Aorta (tissue), 5 donors: ENCODE results near the gene SELENOI. TPM values are rescaled to one million over a fixed set of nuclear protein-coding genes. Genes with fewer than 3 reads are reported as not detected.

Experiments
- ATAC-seq: fragments of 200-7000 bp; cut with Tn5 transposase; one replicate; pipeline ENCODE4 v1.9.1; 2022; ENCODE audit warnings: moderate library complexity; ENCODE audit not compliant: low FRiP score
- DNase-seq, 2 donors: peaks; one replicate each; pipeline ENCODE4 v3.0.0-alpha.2; 2020
- H3K27ac ChIP-seq, 2 donors: one replicate each; pipeline ENCODE4 v1.5.1; 2013; ENCODE audit warnings: low read length in 2 of 2, mild to moderate bottlenecking in 2 of 2, moderate library complexity in 2 of 2, control low read depth in 1 of 2, inconsistent platforms in 1 of 2, low read depth in 1 of 2
- H3K27me3 ChIP-seq, 2 donors: one replicate each; pipeline ENCODE4 v1.6.1; 2013; ENCODE audit warnings: control low read depth in 1 of 2, low read length in 1 of 2, mild to moderate bottlenecking in 1 of 2, moderate library complexity in 1 of 2; ENCODE audit not compliant: insufficient read depth in 2 of 2, control insufficient read depth in 1 of 2
- H3K36me3 ChIP-seq, 2 donors: one replicate each; pipeline ENCODE4 v1.6.1; 2013; ENCODE audit warnings: control low read depth in 1 of 2, low read length in 1 of 2, mild to moderate bottlenecking in 1 of 2; ENCODE audit not compliant: insufficient read depth in 2 of 2, control insufficient read depth in 1 of 2
- H3K4me1 ChIP-seq, 2 donors: one replicate each; pipeline ENCODE4 v1.6.1; 2013; ENCODE audit warnings: low read length in 2 of 2, control low read depth in 1 of 2, mild to moderate bottlenecking in 1 of 2, moderate library complexity in 1 of 2; ENCODE audit not compliant: insufficient read depth in 2 of 2, control insufficient read depth in 1 of 2
- H3K4me3 ChIP-seq, 2 donors: one replicate each; pipeline ENCODE4 v1.5.1; 2013; ENCODE audit warnings: low read length in 2 of 2, control low read depth in 1 of 2, mild to moderate bottlenecking in 1 of 2
- H3K9me3 ChIP-seq: one replicate; pipeline ENCODE4 v1.6.1; 2013; ENCODE audit warnings: mild to moderate bottlenecking, low read length; ENCODE audit not compliant: control insufficient read depth
- whole genome bisulfite sequencing, 2 donors: extraction: QIAGEN DNeasy Blood & Tissue Kit; methylation state at CpG; one replicate each; pipeline ENCODE4 v1.1.7; 2013; 5-methylcytosine and 5-hydroxymethylcytosine counted together
- intact Hi-C, 2 donors: fragments of 100-400 bp; cut with DNase I; formaldehyde crosslinking; loops; one replicate each; pipeline versions ENCODE4 v1.14.2 to v1.15.0; 2022
- polyA plus RNA-seq, 2 donors: library from polyadenylated mRNA; stranded (reverse); fragments of 200-250 nt; gene quantifications; one replicate each; pipeline ENCODE4 v1.2.3, GENCODE V29; 2013
- total RNA-seq, 2 donors: library from RNA; stranded (reverse); fragmentation: NEBNext Ultra II Directional; extraction: Animal tissue kit (Norgen Biotek cat#: 25700); gene quantifications; one replicate each; pipeline ENCODE4 v1.2.1, GENCODE V29; 2021
- donor health status: healthy with polysubstance abuse.
- donor health status: Bipolar disorder and iron deficiency.
- donor health status: DM: no; HTN: no; CAD: no.
- donor health status: DM: no; HTN: no; CAD: no.
- donor health status: DM: yes; HTN: yes; CAD: no.

The SELENOI gene
- total and polyA plus RNA-seq, 4 donors: 1.4 to 15.8 (median 7.5) TPM

DNA sequence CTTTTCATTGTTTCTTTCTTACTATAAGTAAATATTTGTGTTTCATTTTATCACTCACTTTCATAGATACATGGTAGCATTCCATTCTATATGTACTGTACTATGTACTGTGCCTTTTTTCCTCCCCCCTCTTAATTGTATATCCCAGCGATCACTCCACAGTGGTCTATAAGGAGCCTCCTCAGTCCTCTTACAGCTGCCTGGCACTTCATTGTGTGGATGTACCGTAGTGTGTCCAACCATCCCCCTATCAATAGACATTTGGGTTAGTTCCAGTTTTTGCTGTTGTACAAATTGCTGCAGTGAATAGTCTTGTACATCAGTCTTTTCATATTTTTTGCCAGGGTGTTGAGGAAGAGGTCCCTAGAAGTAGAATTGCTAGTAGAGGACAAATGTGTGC, 34.3 kb downstream of the SELENOI start:
- no peak overlapping the region for H3K4me3 ChIP-seq
- no peak for ATAC-seq
- no peaks in the 10 kb centered on the region for H3K4me1 ChIP-seq
- no peak for DNase-seq
- no peak overlapping the region for H3K27ac ChIP-seq
- intact Hi-C loops: no loop called here
- H3K27me3 ChIP-seq: no peaks in the 10 kb centered on the region
- 93 to 99% methylated on average over 2 of the region's 2 CpGs for WGBS, 2 donors
- no peaks in the 10 kb centered on the region for H3K9me3 ChIP-seq
- H3K36me3 ChIP-seq: no peaks in the 10 kb centered on the region

GRCh38 chr2:26382564-26382963, 36.6 kb downstream of the SELENOI start:
- Histone ChIP-seq H3K4me3 (no peak overlapping the region), H3K36me3 (no peaks in the 10 kb centered on the region), H3K9me3 (no peaks in the 10 kb centered on the region), H3K4me1 (no peaks in the 10 kb centered on the region), H3K27me3 (no peaks in the 10 kb centered on the region), H3K27ac (no peak overlapping the region)
- no peak for ATAC-seq
- DNase-seq: no peak
- intact Hi-C loops: no loop called here
- WGBS, 2 donors: 92 to 98% methylated on average over 3 of the region's 3 CpGs

GRCh38 chr2:26384183-26384582, 38.2 kb downstream of the SELENOI start:
- Histone ChIP-seq H3K4me3 (no peak overlapping the region), H3K27me3 (no peaks in the 10 kb centered on the region), H3K27ac (no peak overlapping the region), H3K36me3 (no peaks in the 10 kb centered on the region), H3K4me1 (no peaks in the 10 kb centered on the region), H3K9me3 (no peaks in the 10 kb centered on the region)
- DNase-seq (no peak), ATAC-seq (no peak)
- 74 to 77% methylated on average over 9 of the region's 9 CpGs for WGBS, 2 donors
- intact Hi-C loops: no loop called here

DNA sequence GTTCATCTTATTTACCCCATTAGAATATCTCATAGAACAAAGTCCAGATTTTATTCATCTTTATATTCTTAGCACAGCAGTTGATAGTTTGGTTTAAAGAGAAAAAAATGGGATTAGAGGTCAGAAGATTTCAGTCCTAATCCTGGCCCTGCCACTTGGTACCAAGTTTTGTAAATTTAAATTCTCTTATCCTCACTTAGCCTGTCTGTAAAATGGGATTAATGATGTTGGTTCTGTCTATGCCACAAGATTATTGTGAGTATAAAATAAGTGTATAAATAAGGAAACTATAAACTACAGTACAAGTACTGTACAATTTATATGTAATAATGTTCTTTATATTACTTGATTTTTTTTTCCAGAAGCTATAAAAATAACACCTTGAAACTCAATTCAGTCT, 38.7 kb downstream of the SELENOI start:
- H3K4me1 ChIP-seq: no peaks in the 10 kb centered on the region
- no peaks in the 10 kb centered on the region for H3K36me3 ChIP-seq
- H3K27ac ChIP-seq: no peak overlapping the region
- DNase-seq (no peak), ATAC-seq (no peak)
- intact Hi-C loops: no loop called here
- H3K9me3 ChIP-seq: no peaks in the 10 kb centered on the region
- H3K27me3 ChIP-seq: no peaks in the 10 kb centered on the region
- H3K4me3 ChIP-seq: no peak overlapping the region

DNA sequence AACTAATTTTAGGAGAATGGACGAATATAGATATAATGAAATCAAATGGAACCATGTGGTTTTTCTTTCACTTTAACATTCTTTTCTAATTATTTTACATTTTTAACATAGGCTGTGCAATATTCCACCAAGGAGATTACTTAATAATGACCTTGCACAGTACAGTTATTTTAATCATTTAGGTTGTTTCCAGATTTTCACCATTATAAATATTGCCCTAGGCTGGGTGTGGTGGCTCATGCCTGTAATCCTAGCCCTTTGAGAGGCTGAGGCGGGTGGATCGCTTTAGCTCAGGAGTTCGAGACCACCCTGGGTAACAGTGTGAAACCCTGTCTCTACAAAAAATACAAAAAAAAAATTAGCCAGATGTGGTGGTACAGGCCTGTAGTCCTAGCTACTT, 41.2 kb downstream of the SELENOI start:
- Histone ChIP-seq H3K36me3 (no peaks in the 10 kb centered on the region), H3K27me3 (no peaks in the 10 kb centered on the region), H3K27ac (no peak overlapping the region), H3K9me3 (no peaks in the 10 kb centered on the region), H3K4me3 (no peak overlapping the region), H3K4me1 (no peaks in the 10 kb centered on the region)
- DNase-seq (no peak), ATAC-seq (no peak)
- WGBS, 2 donors: 95 to 98% methylated on average over 4 of the region's 4 CpGs
- intact Hi-C loops: no loop called here

- no peak for DNase-seq
- H3K27ac ChIP-seq: no peak overlapping the region
- H3K27me3 ChIP-seq: no peaks in the 10 kb centered on the region
- no peaks in the 10 kb centered on the region for H3K36me3 ChIP-seq
- H3K9me3 ChIP-seq: no peaks in the 10 kb centered on the region
- no peak for ATAC-seq
- H3K4me1 ChIP-seq: no peaks in the 10 kb centered on the region
- intact Hi-C loops: no loop called here
- WGBS, 2 donors: 5% methylated on average over 4 of the region's 4 CpGs
- no peak overlapping the region for H3K4me3 ChIP-seq
These were observed 48.8 kb downstream of the SELENOI start for GRCh38 chr2:26394694-26395093.

GRCh38 chr2:26395394-26395793, 49.5 kb downstream of the SELENOI start:
- 62 to 68% methylated on average over 4 of the region's 4 CpGs for WGBS, 2 donors
- intact Hi-C loops: no loop called here

DNA sequence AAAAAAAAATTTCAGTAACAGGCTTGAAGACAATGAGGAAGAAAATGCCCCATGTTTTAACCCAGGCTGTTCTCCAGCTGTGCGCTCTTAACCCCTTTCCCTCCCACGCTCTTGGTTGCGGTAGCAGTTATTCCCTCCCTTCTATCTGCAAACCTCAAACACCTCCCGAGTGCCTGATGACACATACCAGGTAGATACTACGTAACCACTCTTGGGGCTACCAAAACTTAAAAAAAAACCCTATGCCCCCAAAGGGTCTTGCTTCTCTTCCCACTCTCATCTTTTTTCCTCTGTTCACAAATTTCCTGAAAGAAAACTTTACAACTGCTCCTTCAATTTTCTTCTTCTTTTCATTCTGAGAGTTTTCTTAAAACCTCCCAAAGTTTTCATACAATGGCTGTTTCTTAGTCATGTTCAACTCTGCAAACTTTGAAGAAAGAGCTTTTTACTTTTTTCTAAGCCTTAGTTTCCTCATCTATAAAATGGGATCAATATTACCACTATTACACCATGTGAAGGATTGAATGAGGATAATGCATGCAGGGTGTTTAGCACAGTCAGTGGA, 50.9 kb downstream of the SELENOI start:
- no peak for DNase-seq
- 97% methylated on average over 5 of the region's 5 CpGs for WGBS, 2 donors
- H3K9me3 ChIP-seq: no peaks in the 10 kb centered on the region
- H3K27me3 ChIP-seq: no peaks in the 10 kb centered on the region
- H3K27ac ChIP-seq: no peak overlapping the region
- no peaks in the 10 kb centered on the region for H3K4me1 ChIP-seq
- no peak overlapping the region for H3K4me3 ChIP-seq
- intact Hi-C loops: no loop called here
- ATAC-seq: no peak
- no peaks in the 10 kb centered on the region for H3K36me3 ChIP-seq

More at GRCh38 chr2:26395394-26395793, 49.5 kb downstream of the SELENOI start:
- no peak overlapping the region for H3K4me3 ChIP-seq
- no peaks in the 10 kb centered on the region for H3K4me1 ChIP-seq
- no peaks in the 10 kb centered on the region for H3K9me3 ChIP-seq
- no peaks in the 10 kb centered on the region for H3K36me3 ChIP-seq
- no peaks in the 10 kb centered on the region for H3K27me3 ChIP-seq
- no peak for DNase-seq
- no peak for ATAC-seq
- H3K27ac ChIP-seq: no peak overlapping the region

DNA sequence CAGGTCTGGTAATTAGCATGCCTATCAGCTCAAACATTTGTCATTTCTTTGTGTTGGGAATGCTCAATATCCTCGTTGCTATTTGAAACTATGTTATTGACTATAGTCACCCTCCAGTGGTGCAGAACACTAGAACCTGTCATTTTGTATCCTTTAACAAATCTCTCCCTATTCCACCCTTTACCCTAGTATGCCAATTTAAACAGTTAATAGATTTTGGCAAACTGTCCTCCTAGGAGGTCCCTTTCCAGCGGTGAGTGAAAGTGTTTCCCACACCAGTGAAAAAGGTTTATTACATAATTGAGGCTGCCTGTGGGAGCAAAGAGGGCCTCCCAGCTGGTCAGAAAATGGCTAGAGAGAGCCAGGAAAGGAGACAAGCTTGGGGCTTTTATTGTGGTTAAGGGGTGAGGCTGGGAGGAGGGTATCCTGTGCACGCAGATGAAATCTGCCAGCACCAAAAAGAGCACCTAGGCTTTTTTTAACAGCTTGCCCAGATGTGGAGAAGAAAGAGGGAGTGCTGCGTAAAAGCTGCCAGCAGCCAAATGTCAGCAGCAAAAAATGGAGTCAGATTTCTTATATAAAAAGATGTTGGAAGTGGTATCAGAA, 53.9 kb downstream of the SELENOI start:
- Histone ChIP-seq H3K27ac (no peak overlapping the region), H3K4me1 (no peaks in the 10 kb centered on the region), H3K36me3 (no peaks in the 10 kb centered on the region), H3K9me3 (no peaks in the 10 kb centered on the region), H3K27me3 (no peaks in the 10 kb centered on the region), H3K4me3 (no peak overlapping the region)
- intact Hi-C loops: no loop called here
- 31 to 40% methylated on average over 4 of the region's 4 CpGs for WGBS, 2 donors
- no peak for DNase-seq
- ATAC-seq: no peak
